Measurements from ENCODE around the gene HMX3.

HMX3 gene

DNA sequence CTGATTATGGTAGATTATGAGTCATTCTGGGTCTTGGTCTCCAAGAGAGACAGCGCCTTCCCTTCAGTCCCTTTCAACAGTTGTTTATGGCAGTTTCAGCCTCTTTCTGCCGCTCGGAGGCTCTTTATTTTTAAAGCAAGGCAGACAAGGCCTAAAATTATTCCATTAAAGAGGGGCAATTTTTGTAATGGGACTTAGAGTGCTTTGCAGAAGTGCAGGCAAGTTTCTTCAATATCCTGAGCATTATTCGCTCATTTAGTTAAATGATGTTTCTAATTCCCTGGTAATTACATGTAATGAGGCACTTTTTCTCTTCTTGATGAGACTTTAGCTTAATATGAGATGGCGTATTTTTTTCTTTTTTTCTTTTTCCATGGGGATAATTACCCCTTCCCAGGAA is 52.0 kb downstream of the HMX3 start:
- Mint-ChIP-seq H3K27me3 (ENCODE audit: low read depth, poor library complexity) (peaks cover 9% of the 10 kb centered on the region), H3K27ac (no peak overlapping the region)

More for the DNA sequence above, 52.0 kb downstream of the HMX3 start:
- H3K4me1 Mint-ChIP-seq = no peaks in the 10 kb centered on the region
- TF ChIP-seq, protein P1, sequence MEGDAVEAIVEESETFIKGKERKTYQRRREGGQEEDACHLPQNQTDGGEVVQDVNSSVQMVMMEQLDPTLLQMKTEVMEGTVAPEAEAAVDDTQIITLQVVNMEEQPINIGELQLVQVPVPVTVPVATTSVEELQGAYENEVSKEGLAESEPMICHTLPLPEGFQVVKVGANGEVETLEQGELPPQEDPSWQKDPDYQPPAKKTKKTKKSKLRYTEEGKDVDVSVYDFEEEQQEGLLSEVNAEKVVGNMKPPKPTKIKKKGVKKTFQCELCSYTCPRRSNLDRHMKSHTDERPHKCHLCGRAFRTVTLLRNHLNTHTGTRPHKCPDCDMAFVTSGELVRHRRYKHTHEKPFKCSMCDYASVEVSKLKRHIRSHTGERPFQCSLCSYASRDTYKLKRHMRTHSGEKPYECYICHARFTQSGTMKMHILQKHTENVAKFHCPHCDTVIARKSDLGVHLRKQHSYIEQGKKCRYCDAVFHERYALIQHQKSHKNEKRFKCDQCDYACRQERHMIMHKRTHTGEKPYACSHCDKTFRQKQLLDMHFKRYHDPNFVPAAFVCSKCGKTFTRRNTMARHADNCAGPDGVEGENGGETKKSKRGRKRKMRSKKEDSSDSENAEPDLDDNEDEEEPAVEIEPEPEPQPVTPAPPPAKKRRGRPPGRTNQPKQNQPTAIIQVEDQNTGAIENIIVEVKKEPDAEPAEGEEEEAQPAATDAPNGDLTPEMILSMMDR (IDR thresholded peaks at IDR 0.05) = no peak
- no peak overlapping the region for H3K4me3 Mint-ChIP-seq
- H3K9me3 Mint-ChIP-seq = peaks cover 39% of the 10 kb centered on the region
- peaks cover 43% of the 10 kb centered on the region for H3K36me3 Mint-ChIP-seq (ENCODE audit: low read depth)
- DNase-seq = no peak
